ENCODE data around the gene FECH.
"Not testable (repeated sequence)": the region's sequence is repeated elsewhere in the genome, so short reads cannot be mapped to it uniquely, and the experiment has no call there.

The FECH gene

DNA sequence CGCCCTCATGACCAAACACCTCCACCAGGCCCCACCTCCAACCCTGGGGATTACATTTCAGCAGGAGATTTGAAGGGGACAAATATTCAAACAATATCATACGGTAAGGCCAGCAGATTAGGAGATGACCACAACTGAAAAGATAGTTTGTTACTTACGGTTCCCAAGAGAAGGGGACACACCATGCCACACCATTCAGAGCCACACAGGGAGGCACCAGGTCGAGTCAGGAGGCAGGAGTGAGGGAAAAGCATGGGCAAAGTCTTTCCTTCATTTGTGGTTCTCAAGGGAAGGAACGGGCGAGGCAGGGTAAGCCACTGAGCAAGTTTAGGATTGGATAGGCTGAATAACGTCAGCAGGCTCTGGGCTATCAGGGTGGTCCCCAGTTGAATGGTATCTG is 57.4 kb downstream of the FECH start:
- DNase-seq, result no peak

GRCh38 chr18:57527556-57528229 is 58.8 kb downstream of the FECH start:
- no peak for DNase-seq

DNA sequence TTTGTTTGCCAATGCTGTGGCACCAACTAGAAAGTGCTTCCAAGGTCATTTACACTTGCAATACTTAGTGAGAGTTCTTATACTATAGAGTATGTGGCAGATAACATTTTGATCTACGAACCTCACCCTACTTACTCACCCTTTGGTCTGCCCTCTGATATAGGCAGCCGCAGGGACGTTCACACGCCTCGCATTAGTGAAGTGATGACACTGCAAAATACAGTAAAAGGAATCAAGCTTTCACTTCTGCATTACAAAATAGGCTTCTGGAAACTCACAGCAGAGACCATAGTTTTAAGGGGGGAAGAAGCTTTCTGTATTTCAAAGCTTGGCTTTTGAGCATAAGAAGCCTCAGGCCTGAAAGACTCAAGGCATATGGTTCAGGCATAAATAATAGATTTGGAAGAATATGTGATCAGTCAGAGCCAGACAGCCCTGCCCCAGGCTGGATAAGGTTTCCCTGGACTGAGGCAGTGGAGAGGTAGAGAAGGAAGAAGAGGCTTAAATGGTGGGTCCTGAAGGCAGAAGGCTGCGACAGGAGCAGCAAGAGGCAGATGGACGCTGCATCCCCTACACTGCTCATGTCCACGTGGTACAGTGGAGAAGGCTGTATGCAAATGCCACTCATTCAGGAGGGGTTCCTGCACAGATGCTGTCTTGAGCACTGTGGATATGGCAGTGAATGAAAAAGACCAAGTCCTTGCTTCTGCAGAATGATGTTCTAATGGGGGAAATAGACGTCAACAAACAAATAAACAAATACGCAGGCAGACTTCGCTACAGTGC is 63.1 kb downstream of the FECH start:
- peak in 1 of 2 donors; percentile 25 for DNase-seq

DNA sequence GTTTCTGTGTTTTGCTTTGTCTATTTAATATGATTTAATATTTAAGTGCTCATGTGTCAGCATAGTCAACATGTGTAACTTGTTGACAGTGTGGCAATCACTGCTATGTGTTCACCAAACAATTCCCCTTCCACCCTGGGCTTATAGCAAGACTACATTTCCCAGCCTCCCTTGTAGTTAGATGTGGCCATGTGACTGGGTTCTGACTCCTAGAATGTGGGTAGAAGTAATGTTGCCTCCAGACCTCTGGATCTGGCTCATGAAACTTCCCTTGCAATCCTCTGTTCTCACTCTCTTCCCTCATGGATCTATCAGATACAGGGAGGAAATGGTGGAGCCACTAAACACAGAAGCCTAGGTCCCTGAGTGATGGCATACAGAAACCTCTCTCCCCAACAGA is 64.2 kb downstream of the FECH start:
- not testable (repeated sequence) for DNase-seq

DNA sequence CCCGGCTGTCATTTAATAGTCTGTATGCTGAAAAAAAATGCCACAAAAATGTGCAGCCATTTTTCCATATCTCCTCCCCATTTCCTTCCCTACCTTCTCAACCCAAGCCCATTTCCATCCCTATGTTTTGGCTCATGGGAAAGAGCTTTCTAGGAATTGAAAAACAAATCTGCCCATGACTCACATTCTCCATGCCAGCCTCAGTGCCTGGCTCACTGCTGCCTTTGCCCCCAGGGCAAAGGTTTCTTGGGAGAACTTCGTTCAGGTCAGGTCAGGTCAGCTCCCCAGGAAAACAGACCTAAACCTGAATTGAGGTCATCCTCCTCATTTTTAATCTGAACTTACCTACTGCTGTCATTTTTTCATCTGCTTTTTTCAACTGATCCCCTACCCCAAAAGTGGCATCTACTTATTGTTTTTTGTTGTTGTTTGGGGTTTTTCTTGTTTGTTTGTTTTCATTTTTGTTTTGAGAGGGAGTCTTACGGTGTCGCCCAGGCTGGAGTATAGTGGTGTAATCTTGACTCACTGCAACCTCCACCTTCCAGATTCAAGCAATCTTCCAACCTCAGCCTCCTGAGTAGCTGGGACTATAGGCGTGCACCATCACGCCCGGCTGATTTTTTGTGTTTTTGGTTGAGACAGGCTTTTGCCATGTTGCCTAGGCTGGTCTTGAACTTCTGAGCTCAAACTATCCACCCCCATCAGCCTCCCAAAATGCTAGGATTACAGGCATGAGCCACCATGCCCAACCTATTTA is 66.7 kb downstream of the FECH start:
- DNase-seq, result no peak

- no peak for DNase-seq
Measured at GRCh38 chr18:57518533-57518932, 68.0 kb downstream of the FECH start.

DNA sequence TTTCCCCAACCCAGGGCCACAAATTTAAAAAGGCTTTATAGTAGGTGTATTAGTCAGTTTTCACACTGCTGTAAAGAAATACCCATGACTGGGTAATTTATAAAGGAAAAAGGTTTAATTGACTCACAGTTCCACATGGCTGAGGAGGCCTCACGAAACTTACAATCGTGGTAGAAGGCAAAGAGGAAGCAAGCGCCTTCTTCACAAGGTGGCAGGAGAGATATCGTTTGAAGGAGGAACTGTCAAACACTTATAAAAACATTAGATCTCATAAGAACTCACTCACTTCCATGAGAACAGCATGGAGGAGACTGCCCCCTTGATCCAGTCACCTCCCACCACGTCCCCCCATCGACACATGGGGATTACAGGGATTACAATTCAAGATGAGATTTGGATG is 70.4 kb downstream of the FECH start:
- no peak for DNase-seq

DNA sequence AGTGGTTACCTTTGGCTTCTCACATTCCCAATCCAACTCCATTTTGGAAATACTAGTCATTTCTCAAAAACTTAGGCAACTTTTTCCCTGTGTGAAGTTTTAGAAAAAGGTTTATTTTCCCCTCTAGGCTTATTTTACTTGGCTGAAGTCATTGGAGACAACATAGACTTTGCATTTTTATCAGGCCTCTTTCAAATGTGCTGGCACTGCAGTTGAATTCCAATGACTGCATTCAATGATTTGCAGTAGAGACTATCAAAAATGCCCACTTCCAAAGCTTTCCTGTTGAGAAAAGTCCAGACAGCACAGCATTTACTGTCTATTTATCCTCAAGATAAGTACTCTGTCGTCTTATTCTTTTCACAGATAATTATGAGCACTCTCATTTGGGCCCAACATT is 81.3 kb downstream of the FECH start:
- no peak for DNase-seq

GRCh38 chr18:57502624-57503023 is 83.9 kb downstream of the FECH start:
- no peak for DNase-seq

- DNase-seq, result no peak
Measured at GRCh38 chr18:57498682-57499256, 87.7 kb downstream of the FECH start.
